Inflammatory macrophage (primary cell): ENCODE results near the gene SCYGR3.
"Not testable (repeated sequence)": the region's sequence is repeated elsewhere in the genome, so short reads cannot be mapped to it uniquely, and the experiment has no call there.

ENCODE experiments used
- DNase-seq, 2 donors: peaks; one replicate each; pipeline ENCODE4 v3.0.0-alpha.2; 2020 to 2022

SCYGR3 gene

DNA sequence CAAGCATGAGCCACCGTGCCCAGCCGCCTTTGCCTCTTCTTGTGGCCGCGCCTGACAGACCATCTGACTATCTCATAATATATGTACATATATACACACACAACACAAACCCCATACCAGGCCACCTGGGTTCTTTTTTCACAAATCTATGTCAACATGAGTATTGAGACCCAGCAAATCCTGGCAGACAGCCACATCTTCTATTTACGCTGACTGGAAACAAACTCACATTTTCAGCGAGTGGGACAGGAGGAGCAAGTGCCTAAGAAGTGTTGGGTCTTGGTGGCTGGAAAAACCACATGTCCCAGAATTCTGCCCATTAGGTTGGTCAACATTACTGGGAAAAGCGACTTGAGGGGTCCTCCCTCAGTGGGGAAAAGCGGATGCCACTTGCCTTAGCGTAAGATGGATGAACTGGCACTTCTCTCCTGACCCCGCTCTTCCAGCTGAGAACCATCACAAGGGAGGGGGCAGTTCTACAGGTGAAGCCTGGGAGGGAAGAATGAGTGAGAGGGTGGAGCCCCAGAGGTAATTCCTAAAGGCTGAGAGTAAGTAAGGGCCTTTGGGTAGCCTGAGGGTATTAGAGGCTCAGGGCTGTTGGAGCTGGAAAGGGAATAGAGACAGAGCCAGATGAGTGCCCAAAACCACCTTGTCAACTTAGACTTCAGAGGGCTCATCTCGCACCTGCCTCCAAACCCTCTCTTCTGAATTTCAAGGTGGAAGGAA is 1.9 kb downstream of the SCYGR3 start:
- DNase-seq: no peak

DNA sequence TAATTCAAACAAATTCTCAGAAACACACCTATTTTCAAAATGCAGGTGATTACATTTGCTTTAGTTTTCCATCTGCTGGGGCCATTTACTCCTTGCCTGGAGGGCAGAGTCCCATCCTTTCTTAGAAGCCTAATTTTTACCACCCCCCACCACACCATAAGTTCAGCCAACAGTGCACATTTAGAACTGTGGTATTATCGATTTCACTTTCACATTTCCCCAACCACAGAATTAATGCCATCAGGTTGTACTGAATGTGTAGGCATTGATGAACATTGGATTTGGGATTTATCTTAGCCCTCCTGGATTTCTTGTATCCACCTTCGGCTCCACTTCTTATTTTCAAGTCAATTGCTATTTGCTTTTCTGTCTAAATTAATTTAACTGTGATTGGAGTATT is 4.5 kb downstream of the SCYGR3 start:
- DNase-seq: no peak

DNA sequence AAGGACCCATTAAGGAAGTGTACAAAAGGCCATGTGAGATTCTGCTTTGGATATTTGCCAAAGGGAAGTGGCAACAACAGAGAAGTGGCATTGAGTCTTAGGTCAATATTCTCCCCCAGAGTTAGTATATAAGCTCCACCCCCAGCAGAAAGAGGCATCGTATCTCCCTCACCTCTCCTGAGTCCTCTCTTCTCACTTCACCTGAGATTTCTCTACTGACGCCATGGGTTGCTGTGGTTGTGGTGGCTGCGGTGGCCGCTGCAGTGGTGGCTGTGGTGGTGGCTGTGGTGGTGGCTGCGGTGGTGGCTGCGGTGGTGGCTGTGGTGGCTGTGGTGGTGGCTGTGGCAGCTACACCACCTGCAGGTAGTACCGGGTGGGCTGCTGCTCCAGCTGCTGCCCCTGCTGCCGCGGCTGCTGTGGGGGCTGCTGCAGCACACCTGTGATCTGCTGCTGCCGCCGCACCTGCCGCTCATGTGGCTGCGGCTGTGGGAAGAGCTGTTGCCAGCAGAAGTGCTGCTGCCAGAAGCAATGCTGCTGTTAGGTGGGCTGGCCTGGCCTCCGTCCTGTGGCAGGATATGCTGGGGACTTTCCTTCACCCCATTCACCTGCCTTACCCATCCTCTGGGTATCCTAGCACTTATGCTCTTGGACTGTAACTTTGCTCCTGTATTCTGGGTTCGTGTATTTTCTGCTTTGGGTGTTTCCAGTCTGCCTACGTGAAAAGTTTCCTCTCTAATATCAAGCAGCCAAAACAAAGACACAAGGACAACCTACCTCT is 5.9 kb downstream of the SCYGR3 start:
- peak; percentile 90 to 93 for DNase-seq

GRCh38 chr2:227607941-227608340 is 6.7 kb downstream of the SCYGR3 start:
- peak in 1 of 2 donors; percentile 15 for DNase-seq

GRCh38 chr2:227606476-227606875 is 8.2 kb downstream of the SCYGR3 start:
- DNase-seq: no peak

DNA sequence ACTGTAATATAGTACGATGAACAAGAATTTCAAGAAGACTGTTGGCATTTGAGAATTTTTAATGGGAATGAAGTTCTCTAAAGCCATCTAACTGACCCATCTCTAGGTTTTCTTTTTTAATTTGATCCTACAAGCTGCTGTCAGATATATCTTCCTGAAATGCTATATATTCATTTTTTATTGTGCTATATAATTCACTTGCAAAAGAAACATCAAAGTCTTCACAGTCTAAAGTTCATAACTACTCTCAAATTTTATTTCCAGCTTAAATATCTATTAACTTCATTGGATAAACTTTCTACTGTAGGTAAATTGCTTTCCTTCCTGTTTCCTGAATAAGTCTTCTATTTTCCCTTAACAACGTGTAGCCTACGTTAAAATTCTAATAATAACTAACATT is 12.3 kb downstream of the SCYGR3 start:
- no peak for DNase-seq

DNA sequence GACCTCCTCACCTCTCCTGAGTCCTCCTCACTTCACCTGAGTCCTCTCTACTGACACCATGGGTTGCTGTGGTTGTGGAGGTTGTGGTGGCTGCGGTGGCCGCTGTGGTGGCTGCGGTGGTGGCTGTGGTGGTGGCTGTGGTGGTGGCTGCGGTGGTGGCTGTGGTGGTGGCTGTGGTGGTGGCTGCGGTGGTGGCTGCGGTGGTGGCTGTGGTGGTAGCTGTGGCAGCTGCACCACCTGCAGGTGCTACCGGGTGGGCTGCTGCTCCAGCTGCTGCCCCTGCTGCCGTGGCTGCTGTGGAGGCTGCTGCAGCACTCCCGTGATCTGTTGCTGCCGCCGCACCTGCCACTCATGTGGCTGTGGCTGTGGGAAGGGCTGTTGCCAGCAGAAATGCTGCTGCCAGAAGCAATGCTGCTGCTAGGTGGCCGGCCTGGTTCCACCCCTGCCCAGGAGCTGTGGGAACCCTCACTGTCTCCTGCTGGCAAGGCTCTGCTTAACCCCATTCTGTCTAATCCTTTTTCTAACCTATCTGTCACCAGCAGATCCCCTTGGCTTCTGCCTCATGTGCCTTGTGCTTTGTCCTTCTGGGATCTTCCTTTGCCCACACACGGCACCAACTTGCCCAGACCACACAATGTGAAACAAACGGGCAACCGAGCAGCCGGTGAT is 15.7 kb downstream of the SCYGR3 start, which contains the start of gene SCYGR2:
TSS of gene SCYGR2 (plus strand) at position 59 of the 669 bp plus-strand sequence. CDS start at position 59, 0 bp downstream.
- not testable (repeated sequence) for DNase-seq

DNA sequence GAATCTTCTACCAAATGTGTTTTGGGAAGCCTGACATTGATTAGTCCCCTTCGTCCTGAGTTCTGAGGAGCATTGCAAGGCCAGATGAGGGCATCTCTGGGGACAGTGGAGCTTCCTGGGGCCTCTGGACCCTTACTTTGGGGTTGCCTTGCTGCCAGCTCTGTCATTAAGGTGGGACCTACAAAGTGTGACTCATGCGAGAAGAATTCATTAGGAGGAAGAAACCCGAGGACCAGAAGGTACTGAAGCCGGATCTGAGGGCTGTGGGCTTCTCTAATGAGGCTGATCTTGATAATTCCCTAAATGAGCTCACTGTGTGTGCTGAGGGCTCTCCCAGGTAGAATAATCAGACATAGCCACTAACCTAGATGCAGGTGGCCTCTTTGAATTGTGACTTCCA is 16.6 kb downstream of the SCYGR3 start:
- DNase-seq: no peak

DNA sequence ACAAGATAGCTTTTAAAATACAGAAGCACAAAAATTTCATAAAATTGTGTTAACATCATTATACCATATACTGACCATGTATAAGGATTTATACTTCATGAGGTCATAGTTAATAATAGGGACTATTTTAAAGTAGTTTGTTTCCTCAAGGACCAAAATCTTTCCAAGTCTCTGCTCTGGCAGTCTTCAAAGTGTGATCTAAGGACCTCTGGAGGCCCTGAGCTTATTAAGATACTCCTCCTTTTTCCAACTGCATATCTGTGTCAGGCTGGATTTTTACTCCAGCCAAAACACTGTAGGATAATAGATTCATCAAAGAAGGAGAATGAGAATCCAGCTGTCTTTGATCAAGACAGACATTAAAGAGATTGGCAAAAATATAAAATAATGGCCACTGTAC is 17.6 kb downstream of the SCYGR3 start:
- no peak for DNase-seq

DNA sequence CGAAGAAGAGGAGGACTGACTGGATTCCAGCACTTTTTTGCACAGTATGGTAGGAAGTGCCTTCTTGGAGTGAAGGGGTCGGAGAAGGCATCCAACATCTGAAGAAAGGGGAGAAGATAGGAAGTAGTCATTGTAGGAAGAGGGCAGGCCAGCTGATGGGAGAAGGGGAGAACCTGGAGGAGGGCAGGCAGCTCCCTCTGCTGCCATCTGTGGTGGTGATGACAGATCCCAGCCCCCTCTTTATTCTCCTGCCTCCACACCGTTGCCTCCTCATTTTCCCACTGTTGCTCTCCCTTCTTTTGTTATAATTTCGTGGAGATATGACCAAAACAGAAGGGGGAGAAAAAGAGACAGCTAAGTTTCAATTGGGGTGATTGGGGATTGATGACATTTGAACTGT is 18.8 kb downstream of the SCYGR3 start:
- DNase-seq: no peak

DNA sequence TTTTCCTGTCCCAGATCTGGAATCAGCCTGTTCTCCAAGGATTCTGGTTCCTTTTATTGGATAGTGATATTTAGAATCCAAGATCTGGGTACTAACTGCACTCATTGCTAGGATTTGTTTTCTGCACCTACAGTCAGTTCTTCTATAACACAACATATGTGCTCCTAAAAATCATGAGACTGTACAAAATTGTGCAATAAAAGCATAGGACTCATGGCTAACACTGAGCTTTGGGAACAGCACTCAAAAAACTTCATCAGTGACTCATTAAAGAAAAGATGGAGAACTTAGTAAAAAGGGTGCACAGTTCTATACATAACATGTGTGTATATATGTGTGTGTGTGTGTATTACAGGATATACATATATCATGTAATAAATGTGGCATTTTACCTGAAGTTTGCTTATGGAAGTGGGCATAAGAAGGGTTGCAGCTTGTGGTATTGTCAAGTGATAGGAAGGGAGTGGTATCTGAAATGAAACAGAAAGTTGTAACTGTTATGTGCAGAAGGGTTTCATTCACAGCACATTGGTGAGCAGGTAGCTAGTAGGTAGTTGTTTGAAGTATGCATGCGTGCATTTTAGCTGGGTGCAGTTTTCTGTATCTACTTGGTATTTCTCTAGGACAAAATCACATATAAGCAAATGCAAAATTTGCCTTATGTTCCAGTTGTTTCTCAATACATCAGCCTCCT is 21.8 kb downstream of the SCYGR3 start:
- no peak for DNase-seq

- no peak for DNase-seq
These were observed 32.3 kb downstream of the SCYGR3 start for GRCh38 chr2:227582369-227582768.

DNA sequence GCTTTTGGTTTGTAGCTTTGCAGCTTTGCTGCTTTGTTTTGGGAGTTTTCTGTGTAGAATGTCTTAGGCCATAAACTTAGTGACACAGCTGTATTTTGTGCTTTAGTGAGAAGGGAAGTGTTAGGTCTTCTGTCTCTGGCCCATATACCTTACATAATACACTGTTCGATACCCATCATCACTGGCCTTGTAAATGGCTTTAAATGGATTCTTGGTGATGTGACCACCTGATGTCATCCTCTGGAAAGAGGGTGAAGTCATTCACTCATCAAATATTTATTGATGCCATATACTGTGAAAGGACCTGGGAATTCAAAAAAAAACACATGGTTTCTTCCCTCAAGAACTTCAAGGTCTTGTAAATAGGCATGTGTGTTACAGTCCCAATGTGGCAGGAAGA is 34.8 kb downstream of the SCYGR3 start:
- no peak for DNase-seq

DNA sequence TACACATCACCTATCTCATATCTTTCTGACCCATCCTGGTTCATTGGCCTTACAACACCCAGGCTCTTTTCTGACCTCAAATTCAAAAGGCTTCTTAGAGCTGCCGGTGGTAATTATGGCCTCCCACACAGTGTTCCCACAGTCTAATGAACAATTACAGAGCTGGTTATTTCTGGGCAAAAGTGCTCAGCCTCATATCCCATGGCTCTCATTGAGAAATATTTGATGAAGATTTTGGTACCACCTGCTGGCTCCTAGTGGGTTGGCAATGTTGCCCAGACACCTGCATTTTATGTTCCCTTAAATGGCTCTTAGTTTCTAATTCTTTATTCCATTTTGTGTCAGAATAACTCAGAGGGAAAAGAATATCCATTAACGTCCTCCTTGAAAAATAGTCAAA is 36.0 kb downstream of the SCYGR3 start:
- DNase-seq: no peak

- no peak for DNase-seq
These were observed 37.1 kb downstream of the SCYGR3 start for GRCh38 chr2:227577555-227577954.

- no peak for DNase-seq
These were observed 37.8 kb downstream of the SCYGR3 start for GRCh38 chr2:227576812-227577211.

DNA sequence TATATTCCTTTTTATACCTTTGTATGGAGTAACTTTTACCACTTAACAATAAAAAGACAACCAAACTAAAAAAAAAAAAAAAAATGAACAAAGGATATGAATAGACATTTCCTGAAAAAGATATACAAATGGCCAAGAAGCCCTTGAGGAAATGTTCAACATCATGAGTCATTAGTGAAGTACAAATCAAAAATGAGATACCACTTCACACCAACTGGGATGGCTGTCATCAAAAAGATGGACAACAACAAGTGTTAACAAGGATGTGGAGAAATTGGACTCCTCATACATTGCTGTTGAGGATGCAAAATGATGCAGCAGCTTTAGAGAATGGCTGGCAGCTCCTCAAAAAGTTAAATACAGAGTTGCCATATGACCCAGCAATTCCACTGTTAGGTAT is 38.5 kb downstream of the SCYGR3 start:
- no peak for DNase-seq

DNA sequence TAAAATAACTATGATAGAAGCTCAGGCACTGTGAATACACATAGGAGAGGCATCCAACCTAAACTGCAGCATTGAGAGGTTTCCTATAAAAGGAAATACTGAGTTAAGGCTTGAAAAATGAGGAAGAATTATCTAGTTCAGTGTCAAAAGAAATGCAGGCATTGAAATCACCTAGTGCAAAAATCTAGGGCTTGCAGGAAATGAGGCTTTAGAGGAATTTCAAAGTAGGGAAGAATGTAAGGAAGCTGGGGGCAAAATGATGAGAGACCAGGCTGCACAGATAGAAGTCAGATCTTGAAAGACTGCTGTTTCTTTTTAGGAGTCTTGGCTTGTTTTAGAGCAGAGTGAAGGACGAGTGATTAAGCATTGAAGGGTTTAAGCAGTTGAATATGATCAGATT is 44.0 kb downstream of the SCYGR3 start:
- DNase-seq: no peak

DNA sequence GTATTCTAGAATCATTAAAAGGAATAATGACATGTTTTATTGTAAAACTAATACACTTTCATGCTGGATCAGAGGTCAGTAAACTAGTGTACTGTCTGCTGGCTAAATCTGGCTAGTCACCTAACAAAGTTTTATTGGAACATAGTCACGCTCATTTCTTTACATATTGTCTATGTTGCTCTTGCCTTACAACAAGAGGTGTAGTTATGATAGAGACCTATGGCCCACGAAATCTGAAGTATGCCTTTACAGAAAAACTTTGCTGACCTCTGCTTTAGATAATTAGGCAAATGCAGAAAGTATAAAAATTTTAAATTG is 45.8 kb downstream of the SCYGR3 start:
- DNase-seq: no peak

DNA sequence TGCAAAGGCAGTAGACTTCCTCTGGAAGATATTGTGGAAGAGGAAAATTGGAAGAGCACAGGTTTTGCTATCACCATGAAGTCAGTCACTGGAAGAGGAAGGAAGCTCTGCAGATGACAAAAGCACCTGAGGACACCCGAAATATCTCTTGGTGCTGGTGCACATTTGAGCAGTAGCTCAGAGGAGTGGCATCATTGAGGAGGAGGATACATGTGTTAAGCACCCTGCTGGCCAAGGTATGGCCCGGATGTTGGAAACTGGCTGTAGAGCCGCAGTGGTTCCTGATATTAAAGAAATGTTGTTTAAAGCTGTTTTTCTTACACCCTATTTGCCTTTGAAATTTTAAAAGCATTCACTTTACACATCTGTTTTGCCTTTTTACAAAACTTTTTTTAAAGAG is 48.6 kb downstream of the SCYGR3 start:
- DNase-seq: no peak

- no peak for DNase-seq
These were observed 49.6 kb downstream of the SCYGR3 start for GRCh38 chr2:227565080-227565479.
